Measurements from ENCODE around the gene NDST1.

The NDST1 gene

DNA sequence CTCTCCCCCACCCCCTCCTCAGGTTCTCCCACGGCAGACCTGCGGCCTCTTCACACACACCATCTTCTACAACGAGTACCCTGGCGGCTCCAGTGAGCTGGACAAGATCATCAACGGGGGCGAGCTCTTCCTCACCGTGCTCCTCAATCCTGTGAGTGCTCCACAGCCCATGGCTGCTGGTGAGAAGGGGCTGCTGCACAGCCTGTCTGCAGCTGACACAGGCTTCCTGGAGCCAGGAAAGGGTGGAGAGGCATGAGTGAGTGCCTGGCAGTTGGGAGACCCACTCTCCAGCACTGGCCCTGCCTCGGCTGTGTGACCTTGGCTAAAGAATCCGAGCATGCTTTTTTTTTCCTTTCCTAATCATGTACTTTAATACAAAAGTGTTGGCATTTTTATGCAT lies 31.3 kb downstream of the NDST1 start:
- TF ChIP-seq, protein P1, sequence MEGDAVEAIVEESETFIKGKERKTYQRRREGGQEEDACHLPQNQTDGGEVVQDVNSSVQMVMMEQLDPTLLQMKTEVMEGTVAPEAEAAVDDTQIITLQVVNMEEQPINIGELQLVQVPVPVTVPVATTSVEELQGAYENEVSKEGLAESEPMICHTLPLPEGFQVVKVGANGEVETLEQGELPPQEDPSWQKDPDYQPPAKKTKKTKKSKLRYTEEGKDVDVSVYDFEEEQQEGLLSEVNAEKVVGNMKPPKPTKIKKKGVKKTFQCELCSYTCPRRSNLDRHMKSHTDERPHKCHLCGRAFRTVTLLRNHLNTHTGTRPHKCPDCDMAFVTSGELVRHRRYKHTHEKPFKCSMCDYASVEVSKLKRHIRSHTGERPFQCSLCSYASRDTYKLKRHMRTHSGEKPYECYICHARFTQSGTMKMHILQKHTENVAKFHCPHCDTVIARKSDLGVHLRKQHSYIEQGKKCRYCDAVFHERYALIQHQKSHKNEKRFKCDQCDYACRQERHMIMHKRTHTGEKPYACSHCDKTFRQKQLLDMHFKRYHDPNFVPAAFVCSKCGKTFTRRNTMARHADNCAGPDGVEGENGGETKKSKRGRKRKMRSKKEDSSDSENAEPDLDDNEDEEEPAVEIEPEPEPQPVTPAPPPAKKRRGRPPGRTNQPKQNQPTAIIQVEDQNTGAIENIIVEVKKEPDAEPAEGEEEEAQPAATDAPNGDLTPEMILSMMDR (conservative IDR thresholded peaks at IDR 0.05; ENCODE audit: control insufficient read depth, insufficient read depth, low read depth, low read length): no peak
- DNase-seq (ENCODE audit: low read depth): no peak
- H3K4me3 ChIP-seq (ENCODE audit: control insufficient read depth, low read depth, low read length): no peak overlapping the region

DNA sequence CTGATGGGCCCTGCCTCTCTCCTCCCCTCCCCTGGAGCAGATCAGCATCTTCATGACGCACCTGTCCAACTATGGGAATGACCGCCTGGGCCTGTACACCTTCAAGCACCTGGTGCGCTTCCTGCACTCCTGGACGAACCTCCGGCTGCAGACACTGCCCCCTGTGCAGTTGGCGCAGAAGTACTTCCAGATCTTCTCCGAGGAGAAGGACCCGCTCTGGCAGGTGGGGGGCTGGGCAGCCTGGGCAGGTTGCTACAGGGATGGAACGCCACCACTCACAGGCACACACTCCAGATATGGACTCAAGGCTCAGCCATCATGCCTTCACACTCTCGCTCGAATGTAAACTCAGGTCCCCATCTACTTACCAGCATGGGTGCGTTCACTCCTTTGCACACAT lies 32.1 kb downstream of the NDST1 start:
- no peak overlapping the region for H3K4me3 ChIP-seq (ENCODE audit: control insufficient read depth, low read depth, low read length)
- TF ChIP-seq, protein P1 (conservative IDR thresholded peaks at IDR 0.05; ENCODE audit: control insufficient read depth, insufficient read depth, low read depth, low read length): no peak
- DNase-seq (ENCODE audit: low read depth): no peak

DNA sequence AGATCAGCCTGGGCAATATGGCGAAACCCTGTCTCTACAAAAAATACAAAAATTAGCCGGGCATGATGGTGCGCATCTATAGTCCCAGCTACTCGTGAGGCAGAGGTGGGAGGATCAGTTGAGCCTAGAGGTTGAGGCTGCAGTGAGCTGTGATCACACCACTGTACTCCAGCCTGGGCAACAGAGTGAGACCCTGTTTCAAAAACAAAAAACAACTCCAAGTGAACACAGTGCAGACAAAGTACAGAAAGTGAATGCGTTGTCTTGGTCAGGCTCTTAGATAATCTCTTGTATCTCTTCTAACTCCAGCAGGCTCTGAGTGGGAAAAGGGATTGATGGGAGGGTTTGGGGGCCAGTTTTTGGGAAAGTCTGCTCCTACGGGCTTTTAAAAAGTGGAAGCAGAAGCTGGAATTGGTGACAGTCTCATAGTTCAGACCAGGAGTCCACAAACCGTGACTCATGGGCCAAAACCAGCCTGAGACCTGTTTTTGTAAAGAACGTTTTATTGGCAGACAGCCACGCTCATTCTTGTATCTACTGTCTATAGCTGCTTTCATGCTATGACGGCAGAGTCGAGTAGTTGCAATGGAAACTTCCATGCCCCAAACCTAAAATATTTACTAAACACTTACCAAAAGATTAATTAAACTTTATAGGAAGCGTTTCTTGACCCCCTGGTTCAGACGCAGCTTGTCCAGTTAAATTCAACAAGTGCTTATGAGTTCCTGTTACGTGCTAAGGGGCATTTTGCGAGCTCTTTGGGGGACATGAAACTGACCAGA lies 32.9 kb downstream of the NDST1 start:
- no peak overlapping the region for H3K4me3 ChIP-seq (ENCODE audit: control insufficient read depth, low read depth, low read length)
- DNase-seq (ENCODE audit: low read depth): peak; percentile 93
- TF ChIP-seq, protein P1 (conservative IDR thresholded peaks at IDR 0.05; ENCODE audit: control insufficient read depth, insufficient read depth, low read depth, low read length): no peak

DNA sequence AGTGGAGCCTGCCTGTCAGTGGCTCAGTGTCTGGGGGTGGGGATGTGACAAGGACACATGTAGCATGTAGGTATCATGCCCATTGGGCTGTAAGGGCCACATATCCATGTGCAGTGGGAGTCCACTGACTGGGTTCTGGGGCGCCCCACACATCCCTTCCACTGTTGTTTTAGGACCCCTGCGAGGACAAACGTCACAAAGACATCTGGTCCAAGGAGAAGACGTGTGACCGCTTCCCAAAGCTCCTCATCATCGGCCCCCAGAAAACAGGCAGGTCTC lies 33.4 kb downstream of the NDST1 start:
- TF ChIP-seq, protein P1 (conservative IDR thresholded peaks at IDR 0.05; ENCODE audit: control insufficient read depth, insufficient read depth, low read depth, low read length): no peak
- no peak for DNase-seq (ENCODE audit: low read depth)
- H3K4me3 ChIP-seq (ENCODE audit: control insufficient read depth, low read depth, low read length): no peak overlapping the region

DNA sequence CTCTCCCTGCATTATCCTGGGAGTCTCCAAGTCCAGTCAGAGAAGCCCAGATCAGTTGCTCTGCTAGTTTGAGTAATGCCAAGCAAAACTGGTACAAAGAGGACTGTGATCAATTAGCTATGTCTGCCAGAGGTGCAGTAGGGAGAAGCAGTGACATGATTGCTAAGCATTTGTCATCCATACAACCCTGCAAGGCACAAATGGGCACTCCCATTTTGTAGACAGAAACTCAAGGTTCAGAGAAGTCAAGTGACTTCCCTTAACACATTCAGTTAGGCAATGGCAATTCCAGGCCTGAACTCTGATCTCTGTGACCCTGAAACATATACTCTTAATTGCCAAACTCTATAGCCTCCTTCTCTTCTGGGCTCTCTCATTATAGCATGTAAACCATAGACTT lies 34.0 kb downstream of the NDST1 start:
- H3K4me3 ChIP-seq (ENCODE audit: control insufficient read depth, low read depth, low read length): no peak overlapping the region
- DNase-seq (ENCODE audit: low read depth): peak; percentile 32
- TF ChIP-seq, protein P1 (conservative IDR thresholded peaks at IDR 0.05; ENCODE audit: control insufficient read depth, insufficient read depth, low read depth, low read length): no peak

DNA sequence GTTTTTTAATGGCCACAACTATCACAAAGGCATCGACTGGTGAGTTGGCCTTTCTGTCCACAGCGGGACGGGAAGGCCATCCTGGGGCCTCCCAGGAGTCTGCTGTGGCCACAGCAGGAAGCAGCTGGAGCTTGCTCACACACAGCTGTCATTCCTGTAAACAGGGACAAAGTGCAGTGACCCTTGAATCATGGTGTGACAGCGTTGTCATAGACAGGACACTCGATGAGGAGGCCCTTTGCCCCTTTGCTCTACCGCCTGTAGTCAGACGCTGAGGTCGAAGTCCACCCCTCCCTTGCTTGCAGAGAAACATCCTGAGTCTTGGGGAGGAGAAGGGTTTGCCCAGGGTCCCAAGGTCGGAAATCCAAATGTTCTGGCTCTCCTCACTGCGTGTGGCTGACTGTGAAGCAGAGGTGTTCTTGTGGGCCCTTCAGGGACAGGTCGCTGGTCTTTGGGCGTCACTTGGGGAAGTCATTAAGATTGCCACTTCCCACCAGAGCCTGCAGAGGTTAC lies 35.1 kb downstream of the NDST1 start:
- H3K4me3 ChIP-seq (ENCODE audit: control insufficient read depth, low read depth, low read length): no peak overlapping the region
- no peak for DNase-seq (ENCODE audit: low read depth)
- TF ChIP-seq, protein P1 (conservative IDR thresholded peaks at IDR 0.05; ENCODE audit: control insufficient read depth, insufficient read depth, low read depth, low read length): no peak
